Trophoblast cell (in vitro differentiated cells and primary cell): ENCODE results near the gene HIPK1.
A peak's percentile ranks its signal among the peaks of the same experiment; 100 is the strongest.

Experiments used
- DNase-seq, 2 donors: peaks; one replicate each; pipeline ENCODE4 v3.0.0-alpha.2; 2016
- H2AFZ ChIP-seq: 2 replicates; pipeline ENCODE4 v1.6.1; 2013; ENCODE audit warnings: low read length, moderate library complexity, mild to moderate bottlenecking; ENCODE audit not compliant: insufficient read depth, poor library complexity
- H2AK5ac ChIP-seq: 2 replicates; pipeline ENCODE4 v1.6.1; 2013; ENCODE audit warnings: mild to moderate bottlenecking, low read length
- H2BK120ac ChIP-seq: 2 replicates; pipeline ENCODE4 v1.6.1; 2013; ENCODE audit warnings: low read length, mild to moderate bottlenecking, moderate library complexity; ENCODE audit not compliant: insufficient read depth, poor library complexity
- H2BK12ac ChIP-seq: 2 replicates; pipeline ENCODE4 v1.6.1; 2013; ENCODE audit warnings: mild to moderate bottlenecking, low read length, moderate library complexity
- H2BK5ac ChIP-seq: 2 replicates; pipeline ENCODE4 v1.6.1; 2013; ENCODE audit warnings: low read length, low read depth, moderate library complexity, mild to moderate bottlenecking; ENCODE audit not compliant: poor library complexity
- H3K14ac ChIP-seq: 2 replicates; pipeline ENCODE4 v1.6.1; 2013; ENCODE audit warnings: mild to moderate bottlenecking, low read length
- H3K18ac ChIP-seq: 2 replicates; pipeline ENCODE4 v1.6.1; 2013; ENCODE audit warnings: mild to moderate bottlenecking, low read length
- H3K23ac ChIP-seq: 2 replicates; pipeline ENCODE4 v1.6.1; 2013; ENCODE audit warnings: low read length
- H3K27ac ChIP-seq: 2 replicates; pipeline ENCODE4 v1.5.1; 2013; ENCODE audit warnings: low read depth, mild to moderate bottlenecking, inconsistent platforms, low read length, moderate library complexity
- H3K27me3 ChIP-seq: 2 replicates; pipeline ENCODE4 v1.6.1; 2013; ENCODE audit warnings: inconsistent platforms, mild to moderate bottlenecking, low read length, moderate library complexity; ENCODE audit not compliant: insufficient read depth
- H3K36me3 ChIP-seq, 2 experiments: 1 replicate in 1 of 2; 2 replicates in 1 of 2; pipeline ENCODE4 v1.6.1; 2013; ENCODE audit warnings: low read length in 2 of 2, mild to moderate bottlenecking in 2 of 2, moderate library complexity in 1 of 2; ENCODE audit not compliant: insufficient read depth in 2 of 2, control insufficient read depth in 1 of 2
- H3K4ac ChIP-seq: 2 replicates; pipeline ENCODE4 v1.6.1; 2013; ENCODE audit warnings: low read depth, mild to moderate bottlenecking, low read length, moderate library complexity
- H3K4me1 ChIP-seq, 2 experiments: 1 replicate in 1 of 2; 2 replicates in 1 of 2; pipeline ENCODE4 v1.6.1; 2013; ENCODE audit warnings: low read length in 2 of 2, mild to moderate bottlenecking in 2 of 2, moderate library complexity in 1 of 2; ENCODE audit not compliant: insufficient read depth in 2 of 2, control insufficient read depth in 1 of 2
- H3K4me2 ChIP-seq: 2 replicates; pipeline ENCODE4 v1.6.1; 2013; ENCODE audit warnings: inconsistent platforms, mild to moderate bottlenecking, low read length, moderate library complexity
- H3K4me3 ChIP-seq: 2 replicates; pipeline ENCODE4 v1.5.1; 2013; ENCODE audit warnings: mild to moderate bottlenecking, low read depth, low read length, inconsistent platforms
- H3K79me1 ChIP-seq: one replicate; pipeline ENCODE4 v1.6.1; 2013; ENCODE audit warnings: low read length
- H3K79me2 ChIP-seq: 2 replicates; pipeline ENCODE4 v1.6.1; 2013; ENCODE audit warnings: low read length, mild to moderate bottlenecking; ENCODE audit not compliant: control insufficient read depth, insufficient read depth, poor library complexity
- H3K9ac ChIP-seq: 2 replicates; pipeline ENCODE4 v1.6.1; 2013; ENCODE audit warnings: mild to moderate bottlenecking, low read length
- H3K9me3 ChIP-seq: 2 replicates; pipeline ENCODE4 v1.6.1; 2013; ENCODE audit warnings: low read depth, mild to moderate bottlenecking, control low read depth, inconsistent platforms, low read length; ENCODE audit not compliant: insufficient read depth
- H4K12ac ChIP-seq: 2 replicates; pipeline ENCODE4 v1.6.1; 2013; ENCODE audit warnings: low read depth, mild to moderate bottlenecking, low read length, moderate library complexity
- H4K8ac ChIP-seq: 2 replicates; pipeline ENCODE4 v1.6.1; 2013; ENCODE audit warnings: low read depth, mild to moderate bottlenecking, low read length, moderate library complexity
- H4K91ac ChIP-seq: one replicate; pipeline ENCODE4 v1.6.1; 2013; ENCODE audit warnings: low read depth, mild to moderate bottlenecking, low read length, moderate library complexity
- WGBS: extraction: QIAGEN DNeasy Blood & Tissue Kit; methylation state at CpG from one replicate; pipeline ENCODE4 v1.1.7; 2013; ENCODE audit warnings: missing lambda C conversion rate; ENCODE audit not compliant: insufficient read length, insufficient coverage; ENCODE audit errors: extremely low coverage; 5-methylcytosine and 5-hydroxymethylcytosine counted together

Gene HIPK1

GRCh38 chr1:113980110-113980509 lies 51.0 kb downstream of the HIPK1 start:
- Histone ChIP-seq H3K79me2 (peaks cover 24% of the 10 kb centered on the region), H3K27ac (peak overlapping the region; percentile 92), H3K18ac (peak overlapping the region; percentile 94), H2AK5ac (peak overlapping the region; percentile 71), H3K23ac (no peak overlapping the region), H3K9ac (peak overlapping the region; percentile 6), H2BK5ac (peak overlapping the region; percentile 70), H4K12ac (no peak overlapping the region), H2BK120ac (peak overlapping the region; percentile 93), H2BK12ac (peak overlapping the region; percentile 97), H3K4ac (peak overlapping the region; percentile 93), H3K4me1 (peaks cover 37 to 43% of the 10 kb centered on the region in 2 experiments), H4K8ac (peak overlapping the region; percentile 72), H3K79me1 (peaks cover 38% of the 10 kb centered on the region), H2AFZ (peak overlapping the region; percentile 30), H3K27me3 (no peaks in the 10 kb centered on the region), H3K14ac (peak overlapping the region; percentile 87), H3K4me2 (peak overlapping the region; percentile 61), H3K9me3 (peaks cover 3% of the 10 kb centered on the region), H3K4me3 (no peak overlapping the region), H3K36me3 (peaks cover 3 to 4% of the 10 kb centered on the region in 2 experiments), H4K91ac (peak overlapping the region; percentile 86)
- no peak for DNase-seq
- no CpG with 5 or more reads among the region's 10 CpGs for WGBS

- peak overlapping the region; percentile 62 for H2BK120ac ChIP-seq
- peaks cover 24% of the 10 kb centered on the region for H3K79me2 ChIP-seq
- peak overlapping the region; percentile 85 for H3K4ac ChIP-seq
- H3K79me1 ChIP-seq = peaks cover 38% of the 10 kb centered on the region
- peak overlapping the region; percentile 86 for H2BK12ac ChIP-seq
- H4K12ac ChIP-seq = peak overlapping the region; percentile 50
- peak overlapping the region; percentile 35 for H3K4me2 ChIP-seq
- DNase-seq = peak in 1 of 2 donors; percentile 20
- peak overlapping the region; percentile 88 for H2BK5ac ChIP-seq
- no peaks in the 10 kb centered on the region for H3K27me3 ChIP-seq
- H3K18ac ChIP-seq = peak overlapping the region; percentile 67
- H3K36me3 ChIP-seq = peaks cover 3 to 4% of the 10 kb centered on the region in 2 experiments
- H3K4me3 ChIP-seq = no peak overlapping the region
- H3K14ac ChIP-seq = peak overlapping the region; percentile 71
- no peak overlapping the region for H3K23ac ChIP-seq
- H2AK5ac ChIP-seq = peak overlapping the region; percentile 58
- H4K91ac ChIP-seq = peak overlapping the region; percentile 93
- peak overlapping the region; percentile 86 for H3K27ac ChIP-seq
- H3K9ac ChIP-seq = no peak overlapping the region
- H4K8ac ChIP-seq = peak overlapping the region; percentile 88
- peaks cover 8% of the 10 kb centered on the region for H3K9me3 ChIP-seq
- no peak overlapping the region for H2AFZ ChIP-seq
- peaks cover 37 to 40% of the 10 kb centered on the region in 2 experiments for H3K4me1 ChIP-seq
- WGBS = no CpG with 5 or more reads among the region's 18 CpGs
Measured at GRCh38 chr1:113981962-113982931, 53.1 kb downstream of the HIPK1 start.

DNA sequence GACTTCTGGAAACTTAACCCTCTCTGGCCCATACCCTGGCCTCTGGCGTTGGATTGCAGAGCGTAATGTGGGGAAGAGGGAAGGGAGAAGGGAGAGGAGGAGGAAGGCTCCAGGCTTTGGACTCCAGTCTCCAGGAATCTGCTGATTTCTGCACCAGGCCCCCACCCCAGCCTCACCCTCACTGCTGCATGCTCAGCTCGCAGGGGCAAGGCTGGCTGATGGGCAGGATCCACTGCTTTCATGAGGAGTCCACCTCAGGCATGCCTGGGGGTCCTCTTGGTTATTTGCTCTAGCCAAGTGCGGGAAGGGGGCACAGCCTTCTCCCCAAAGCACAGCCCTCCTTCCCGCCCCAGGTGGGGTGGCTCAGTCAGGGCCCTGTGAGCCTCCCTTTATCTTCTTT lies 53.8 kb downstream of the HIPK1 start:
- peaks cover 3 to 4% of the 10 kb centered on the region in 2 experiments for H3K36me3 ChIP-seq
- no peak overlapping the region for H3K23ac ChIP-seq
- DNase-seq = no peak
- peak overlapping the region; percentile 28 for H2BK120ac ChIP-seq
- H4K91ac ChIP-seq = peak overlapping the region; percentile 86
- H3K4me2 ChIP-seq = peak overlapping the region; percentile 35
- H3K27ac ChIP-seq = peak overlapping the region; percentile 86
- H2BK12ac ChIP-seq = peak overlapping the region; percentile 70
- peaks cover 37 to 40% of the 10 kb centered on the region in 2 experiments for H3K4me1 ChIP-seq
- peak overlapping the region; percentile 44 for H3K18ac ChIP-seq
- no peak overlapping the region for H3K4me3 ChIP-seq
- H3K27me3 ChIP-seq = no peaks in the 10 kb centered on the region
- no CpG with 5 or more reads among the region's 5 CpGs for WGBS
- peaks cover 8% of the 10 kb centered on the region for H3K9me3 ChIP-seq
- no peak overlapping the region for H2AFZ ChIP-seq
- peak overlapping the region; percentile 18 for H3K14ac ChIP-seq
- peaks cover 24% of the 10 kb centered on the region for H3K79me2 ChIP-seq
- peak overlapping the region; percentile 84 for H2AK5ac ChIP-seq
- peak overlapping the region; percentile 54 for H2BK5ac ChIP-seq
- peak overlapping the region; percentile 3 for H3K4ac ChIP-seq
- H4K8ac ChIP-seq = peak overlapping the region; percentile 67
- H3K79me1 ChIP-seq = peaks cover 38% of the 10 kb centered on the region
- no peak overlapping the region for H3K9ac ChIP-seq
- H4K12ac ChIP-seq = no peak overlapping the region

DNA sequence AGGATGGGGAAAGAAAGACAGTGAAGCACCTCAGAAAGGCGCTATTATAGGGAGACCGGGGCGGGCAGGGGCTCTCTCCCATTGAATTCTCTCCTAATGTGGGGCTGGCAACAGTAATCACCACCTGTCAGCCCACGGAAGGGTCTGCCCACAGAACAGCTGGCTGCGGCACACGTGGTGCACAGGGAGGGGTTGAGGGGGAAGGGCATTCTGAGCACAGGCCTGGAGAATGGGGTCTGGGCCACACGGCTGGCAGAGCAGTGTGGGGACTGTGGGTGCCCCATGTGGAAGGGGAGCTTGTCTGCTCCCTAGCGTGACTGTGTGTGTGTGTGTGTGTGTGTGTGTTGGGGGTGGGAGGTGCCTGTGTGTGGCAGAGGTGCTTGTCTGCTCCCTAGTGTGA lies 54.3 kb downstream of the HIPK1 start:
- H4K91ac ChIP-seq = peak overlapping the region; percentile 86
- H4K8ac ChIP-seq = peak overlapping the region; percentile 67
- H3K14ac ChIP-seq = peak overlapping the region; percentile 47
- H3K4me3 ChIP-seq = no peak overlapping the region
- H3K27me3 ChIP-seq = no peaks in the 10 kb centered on the region
- H2AK5ac ChIP-seq = peak overlapping the region; percentile 84
- H2AFZ ChIP-seq = peak overlapping the region; percentile 42
- H2BK5ac ChIP-seq = peak overlapping the region; percentile 54
- H3K4ac ChIP-seq = peak overlapping the region; percentile 3
- no peak overlapping the region for H4K12ac ChIP-seq
- H3K79me2 ChIP-seq = peaks cover 24% of the 10 kb centered on the region
- peaks cover 3 to 4% of the 10 kb centered on the region in 2 experiments for H3K36me3 ChIP-seq
- peaks cover 37 to 40% of the 10 kb centered on the region in 2 experiments for H3K4me1 ChIP-seq
- H3K4me2 ChIP-seq = no peak overlapping the region
- H3K27ac ChIP-seq = peak overlapping the region; percentile 86
- no peak overlapping the region for H3K23ac ChIP-seq
- H3K79me1 ChIP-seq = peaks cover 38% of the 10 kb centered on the region
- no peak for DNase-seq
- WGBS = no CpG with 5 or more reads among the region's 8 CpGs
- H2BK120ac ChIP-seq = peak overlapping the region; percentile 28
- H3K9ac ChIP-seq = no peak overlapping the region
- peak overlapping the region; percentile 70 for H2BK12ac ChIP-seq
- H3K9me3 ChIP-seq = peaks cover 8% of the 10 kb centered on the region
- peak overlapping the region; percentile 44 for H3K18ac ChIP-seq
